Activated CD4-positive, alpha-beta T cell treated with anti-CD3 and anti-CD28 coated beads, Interleukin-2, amount 50 U/mL, for 16 hours (primary cell): ENCODE results near the gene EPDR1.
"Not testable (repeated sequence)": the region's sequence is repeated elsewhere in the genome, so short reads cannot be mapped to it uniquely, and the experiment has no call there.

Source experiments
- DNase-seq: peaks from one replicate; pipeline ENCODE4 v3.0.0-alpha.2; 2020

Gene EPDR1

GRCh38 chr7:37930226-37930948 lies 9.9 kb downstream of the EPDR1 start:
- no peak for DNase-seq

DNA sequence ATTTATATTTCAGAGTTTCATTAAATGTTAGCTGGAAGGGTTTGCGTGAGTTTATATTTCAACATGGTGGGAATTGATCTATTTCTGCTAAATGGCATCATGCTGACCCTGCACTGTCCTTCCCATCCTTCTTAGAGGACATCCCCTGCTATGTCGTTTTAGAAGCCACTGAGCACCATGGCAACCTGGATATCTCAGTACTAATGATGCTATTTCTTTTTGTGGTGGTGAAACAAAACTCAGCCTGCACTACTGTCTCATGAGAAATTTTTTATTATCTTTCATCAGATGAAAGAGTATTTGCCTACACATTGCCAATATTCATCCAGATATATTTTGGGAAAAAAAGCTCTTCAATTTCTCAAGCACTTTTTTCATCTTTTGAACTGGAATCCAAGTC lies 12.1 kb downstream of the EPDR1 start:
- DNase-seq, result no peak

- DNase-seq, result no peak
These were observed 12.7 kb downstream of the EPDR1 start for GRCh38 chr7:37933018-37933566.

GRCh38 chr7:37942934-37943610 lies 22.6 kb downstream of the EPDR1 start:
- DNase-seq, result no peak

GRCh38 chr7:37943905-37944736 lies 23.7 kb downstream of the EPDR1 start:
- no peak for DNase-seq

- DNase-seq, result no peak
These were observed 24.3 kb downstream of the EPDR1 start for GRCh38 chr7:37944737-37945054.

DNA sequence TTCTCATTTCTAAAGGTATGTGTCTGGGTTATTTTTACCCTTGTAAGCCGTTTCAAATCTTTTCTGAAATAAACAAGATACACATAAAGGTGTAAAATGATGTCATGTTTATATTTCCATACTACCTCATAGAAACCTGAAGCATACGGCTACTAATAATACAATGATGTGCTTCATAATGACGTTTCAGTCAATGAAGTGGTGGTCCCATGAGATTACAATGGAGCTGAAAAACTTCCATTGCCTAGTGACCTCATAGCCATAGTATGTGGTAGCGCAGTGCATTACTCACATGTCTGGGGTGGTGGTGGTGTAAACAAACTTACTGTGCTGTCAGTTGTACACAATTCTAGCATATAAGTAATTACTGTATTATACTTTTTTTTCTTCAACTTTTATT lies 24.9 kb downstream of the EPDR1 start:
- no peak for DNase-seq

DNA sequence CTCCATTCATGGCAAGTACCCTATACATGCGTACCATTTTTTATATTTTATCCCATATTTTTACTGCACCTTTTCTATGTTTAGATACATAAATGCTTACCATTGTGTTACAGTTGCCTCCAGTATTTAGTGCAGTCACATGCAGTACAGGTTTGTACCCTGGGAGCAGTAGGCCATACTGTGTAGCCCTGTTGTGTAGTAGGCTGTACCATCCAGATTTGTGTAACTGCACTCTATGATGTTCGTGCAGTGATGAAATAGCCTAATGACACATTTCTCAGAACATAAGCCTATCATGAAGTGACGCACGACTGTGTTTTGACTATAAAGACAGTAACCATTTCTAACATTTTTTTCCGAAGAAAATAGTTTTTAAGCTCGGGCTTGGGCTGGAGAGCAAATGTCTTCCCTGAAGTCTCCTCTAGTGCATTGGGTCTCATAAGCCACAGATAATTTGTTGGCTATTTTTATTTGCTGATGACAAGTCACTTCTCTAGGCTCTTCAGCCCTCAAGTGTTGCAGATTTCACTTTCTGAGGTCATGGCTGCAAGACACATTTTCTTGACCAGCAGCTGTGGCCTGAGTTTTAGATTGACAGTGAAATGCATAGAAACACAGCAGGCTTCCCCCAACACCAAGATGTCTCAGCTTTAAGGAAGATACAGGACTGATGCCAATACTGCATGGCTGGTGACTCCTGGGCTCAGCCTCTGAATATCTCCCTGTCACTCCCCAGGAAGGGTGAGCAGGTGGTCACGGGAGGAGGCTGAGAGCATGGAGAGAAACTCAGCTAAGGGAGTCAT lies 26.9 kb downstream of the EPDR1 start:
- no peak for DNase-seq

DNA sequence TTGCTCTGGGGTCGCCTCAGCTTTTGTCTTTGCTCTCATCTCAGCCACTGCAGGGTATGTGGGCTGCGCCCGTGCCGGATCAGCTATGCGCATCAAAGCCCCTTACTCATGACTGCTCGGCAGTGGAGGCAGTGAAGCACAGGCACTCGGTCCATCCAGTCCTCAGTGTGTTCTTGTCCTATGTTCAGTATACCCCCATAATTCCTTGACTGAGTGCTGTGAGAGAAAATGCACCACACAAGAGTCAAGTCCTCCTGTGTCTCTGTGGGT lies 27.4 kb downstream of the EPDR1 start:
- no peak for DNase-seq

GRCh38 chr7:37952240-37952639 lies 31.8 kb downstream of the EPDR1 start:
- no peak for DNase-seq

GRCh38 chr7:37954217-37954616 lies 33.8 kb downstream of the EPDR1 start:
- DNase-seq, result not testable (repeated sequence)

DNA sequence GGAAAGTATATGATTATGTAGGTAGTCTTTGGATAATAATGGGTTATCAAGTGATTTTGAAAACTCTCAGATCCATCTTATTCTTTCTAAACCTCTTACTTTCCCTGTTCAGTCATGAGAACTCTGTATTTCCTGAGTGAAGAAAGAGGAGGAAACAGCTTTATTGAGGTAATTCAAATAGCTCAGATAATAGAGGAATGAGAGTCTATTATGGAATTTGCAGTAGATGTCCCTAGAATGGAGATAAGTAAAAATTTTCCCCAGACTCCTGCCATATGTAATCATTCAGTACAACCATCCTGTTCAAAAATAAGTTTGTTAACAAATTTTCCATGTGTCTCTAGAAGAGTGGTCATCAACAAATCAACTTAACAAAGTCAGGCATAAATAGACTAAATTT lies 36.4 kb downstream of the EPDR1 start:
- DNase-seq, result no peak

DNA sequence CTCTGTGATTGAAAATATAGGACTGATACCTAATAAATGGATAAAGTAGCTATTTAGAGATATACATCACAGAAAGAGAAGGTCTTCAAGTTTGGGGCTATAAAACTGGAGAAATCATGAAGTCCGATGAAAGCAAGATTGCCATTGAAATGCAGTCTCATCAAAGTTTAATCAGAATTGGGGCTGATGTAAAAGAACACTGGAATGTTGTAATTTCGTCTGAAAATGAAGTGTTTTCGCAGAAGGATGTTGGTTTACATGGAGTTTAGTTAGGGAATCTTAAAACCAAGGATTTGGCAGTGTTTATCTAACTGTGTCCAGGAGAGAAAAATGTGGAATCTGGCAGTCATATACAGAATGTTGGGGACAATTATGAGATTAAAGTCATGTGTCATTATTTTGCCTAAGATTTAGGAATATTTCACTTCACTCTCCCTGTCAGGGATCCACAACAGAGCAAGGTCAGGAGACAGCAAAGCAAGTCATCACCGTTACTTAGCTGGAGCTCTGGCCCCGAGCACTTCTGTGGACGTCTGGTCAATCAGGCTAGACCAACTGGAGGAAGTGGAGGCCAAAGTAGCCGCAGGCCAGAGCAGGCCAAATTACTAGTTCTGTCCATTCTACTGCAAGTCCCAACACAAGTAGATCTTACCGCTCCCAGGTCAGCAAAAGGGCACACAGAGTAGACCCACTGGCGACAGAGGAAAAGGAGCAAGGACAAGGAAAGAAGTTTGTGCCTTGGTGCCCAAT lies 37.0 kb downstream of the EPDR1 start:
- no peak for DNase-seq

DNA sequence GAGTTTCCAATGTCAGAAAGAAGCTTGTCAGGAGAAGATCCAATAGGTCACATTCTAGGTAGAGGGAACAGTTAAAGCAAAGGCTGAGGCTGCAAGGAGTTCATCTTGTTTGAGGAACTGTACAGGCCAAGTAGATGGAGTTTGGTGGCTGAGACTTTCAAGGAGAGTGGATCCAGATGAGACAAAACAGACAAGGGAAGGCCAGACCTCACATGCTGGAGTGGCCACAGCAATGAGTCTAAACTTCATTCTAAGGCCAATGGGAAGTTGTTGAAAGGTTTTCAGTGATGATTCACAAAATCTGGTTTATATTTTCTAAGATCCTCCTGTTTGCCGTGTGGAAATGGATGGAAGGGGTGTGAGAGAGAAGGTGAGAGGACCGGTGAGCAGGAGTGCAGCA lies 40.0 kb downstream of the EPDR1 start:
- DNase-seq, result no peak

DNA sequence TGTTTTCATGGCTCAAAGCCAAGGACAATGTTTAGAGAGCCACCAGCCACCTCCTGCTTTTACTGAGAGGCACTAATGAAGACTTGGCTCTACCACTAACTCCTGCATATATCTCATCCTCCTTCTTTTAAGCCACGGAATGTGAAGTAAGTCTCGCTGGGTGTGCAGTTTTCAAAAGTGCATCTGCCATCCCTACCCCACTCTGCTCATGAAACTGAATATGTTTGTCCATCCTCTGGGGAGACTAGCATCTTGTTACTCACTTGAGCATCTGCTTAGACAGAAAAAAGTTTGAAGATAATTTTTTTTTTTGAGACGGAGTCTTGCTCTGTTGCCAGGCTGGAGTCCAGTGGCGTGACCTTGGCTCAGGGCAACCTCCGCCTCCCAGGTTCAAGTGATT lies 40.8 kb downstream of the EPDR1 start:
- DNase-seq, result no peak

- no peak for DNase-seq
These were observed 43.8 kb downstream of the EPDR1 start for GRCh38 chr7:37964196-37964595.

- DNase-seq, result no peak
These were observed 49.8 kb downstream of the EPDR1 start for GRCh38 chr7:37970211-37970610.

- DNase-seq, result no peak
These were observed 51.1 kb downstream of the EPDR1 start for GRCh38 chr7:37971491-37971890.

DNA sequence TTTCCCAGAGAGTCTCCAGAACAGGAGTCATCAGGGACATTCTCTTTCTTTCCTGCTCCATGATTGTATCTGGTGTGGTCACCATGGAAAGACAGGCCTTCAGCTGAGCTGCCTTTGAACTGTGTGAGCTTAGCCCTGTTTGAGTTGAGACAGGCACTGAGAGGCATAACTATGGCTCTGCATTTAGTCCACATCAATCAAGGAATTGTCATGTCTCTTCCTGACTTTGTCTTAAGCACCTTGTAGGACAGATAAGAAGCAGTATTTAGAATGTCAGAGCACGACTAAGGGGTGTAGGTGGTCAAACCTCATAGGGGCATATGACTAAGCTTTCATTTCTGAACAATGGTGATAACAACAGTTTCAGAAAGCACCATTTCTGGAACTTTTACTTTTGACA lies 53.5 kb downstream of the EPDR1 start:
- no peak for DNase-seq

GRCh38 chr7:37974711-37975110 lies 54.3 kb downstream of the EPDR1 start:
- DNase-seq, result no peak

DNA sequence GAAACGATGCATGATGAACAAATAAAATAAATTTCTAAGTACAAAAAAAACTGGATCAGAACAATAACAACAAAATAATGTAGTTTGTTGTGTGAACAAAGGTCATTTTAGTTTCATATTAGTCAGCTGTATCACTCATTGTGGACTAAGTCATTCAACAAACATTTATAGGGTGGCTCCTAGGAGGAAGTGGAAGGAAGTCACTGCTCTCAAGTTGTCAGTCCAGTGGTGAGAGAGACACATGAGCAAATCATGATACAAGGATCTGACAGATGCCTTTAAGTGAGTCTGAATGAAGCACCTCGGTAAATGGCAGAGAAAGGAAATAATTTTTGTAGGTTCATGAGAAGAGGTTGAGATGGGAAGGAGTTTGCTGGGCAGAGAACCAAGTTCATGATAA lies 56.8 kb downstream of the EPDR1 start:
- no peak for DNase-seq

- no peak for DNase-seq
These were observed 61.2 kb downstream of the EPDR1 start for GRCh38 chr7:37981664-37982063.
